Hematopoietic multipotent progenitor cell treated with erythropoietin and hydrocortisone succinate and interleukin-3 and kit ligand, for 8 days (in vitro differentiated cells): ENCODE data around the gene RUNX2.

Source experiments
- DNase-seq: peaks from one replicate; pipeline ENCODE4 v3.0.0-alpha.2; 2015

Gene RUNX2

GRCh38 chr6:45686841-45687569, 358.9 kb downstream of the RUNX2 start:
- DNase-seq, result no peak

GRCh38 chr6:45687570-45687969, 359.4 kb downstream of the RUNX2 start:
- DNase-seq, result no peak

- DNase-seq, result no peak
Observed at GRCh38 chr6:45688180-45688579, 360.1 kb downstream of the RUNX2 start.

- no peak for DNase-seq
Observed at GRCh38 chr6:45689926-45690615, 361.9 kb downstream of the RUNX2 start.

GRCh38 chr6:45690846-45691245, 362.7 kb downstream of the RUNX2 start:
- DNase-seq, result no peak

GRCh38 chr6:45691426-45691825, 363.3 kb downstream of the RUNX2 start:
- no peak for DNase-seq

GRCh38 chr6:45692021-45692420, 363.9 kb downstream of the RUNX2 start:
- no peak for DNase-seq

- no peak for DNase-seq
Observed at GRCh38 chr6:45696738-45697137, 368.6 kb downstream of the RUNX2 start.

GRCh38 chr6:45697605-45698004, 369.5 kb downstream of the RUNX2 start:
- no peak for DNase-seq

- DNase-seq, result no peak
Observed at GRCh38 chr6:45698046-45698445, 369.9 kb downstream of the RUNX2 start.

- no peak for DNase-seq
Observed at GRCh38 chr6:45699663-45700062, 371.5 kb downstream of the RUNX2 start.

- no peak for DNase-seq
Observed at GRCh38 chr6:45702849-45703739, 375.0 kb downstream of the RUNX2 start.

GRCh38 chr6:45704056-45704800, 376.1 kb downstream of the RUNX2 start:
- DNase-seq, result no peak

GRCh38 chr6:45705137-45705855, 377.2 kb downstream of the RUNX2 start:
- no peak for DNase-seq

- no peak for DNase-seq
Observed at GRCh38 chr6:45706319-45706718, 378.2 kb downstream of the RUNX2 start.

GRCh38 chr6:45707176-45707575, 379.0 kb downstream of the RUNX2 start:
- no peak for DNase-seq

- DNase-seq, result no peak
Observed at GRCh38 chr6:45709781-45710220, 381.7 kb downstream of the RUNX2 start.

GRCh38 chr6:45710304-45710821, 382.2 kb downstream of the RUNX2 start:
- DNase-seq, result no peak

GRCh38 chr6:45712076-45712475, 383.9 kb downstream of the RUNX2 start:
- DNase-seq, result no peak

GRCh38 chr6:45712786-45713185, 384.7 kb downstream of the RUNX2 start:
- no peak for DNase-seq
